HG03342 (cell line): Measurements from ENCODE around the gene GAS6.
"Not testable (repeated sequence)": the region's sequence is repeated elsewhere in the genome, so short reads cannot be mapped to it uniquely, and the experiment has no call there.

Experiments used
- ATAC-seq: cut with Tn5 transposase; IDR thresholded peaks from one replicate; pipeline ENCODE4 v1.9.1; 2021; ENCODE audit warnings: mild to moderate bottlenecking, moderate library complexity; ENCODE audit not compliant: unreplicated experiment

The GAS6 gene

GRCh38 chr13:113796211-113796963, 67.5 kb downstream of the GAS6 start:
- no peak for ATAC-seq

GRCh38 chr13:113795362-113795761, 68.5 kb downstream of the GAS6 start:
- ATAC-seq, result not testable (repeated sequence)

- no peak for ATAC-seq
Observed at GRCh38 chr13:113794764-113795173, 69.1 kb downstream of the GAS6 start.

- ATAC-seq, result no peak
Observed at GRCh38 chr13:113794086-113794485, 69.8 kb downstream of the GAS6 start.

GRCh38 chr13:113793718-113794085, 70.2 kb downstream of the GAS6 start:
- no peak for ATAC-seq

GRCh38 chr13:113792886-113793717, 70.8 kb downstream of the GAS6 start:
- no peak for ATAC-seq

GRCh38 chr13:113792236-113792770, 71.6 kb downstream of the GAS6 start:
- no peak for ATAC-seq

GRCh38 chr13:113791761-113792160, 72.1 kb downstream of the GAS6 start:
- no peak for ATAC-seq

GRCh38 chr13:113791226-113791625, 72.7 kb downstream of the GAS6 start:
- ATAC-seq, result no peak

GRCh38 chr13:113789931-113790330, 73.9 kb downstream of the GAS6 start:
- ATAC-seq, result not testable (repeated sequence)

- no peak for ATAC-seq
Observed at GRCh38 chr13:113789167-113789566, 74.7 kb downstream of the GAS6 start.

GRCh38 chr13:113788413-113789135, 75.3 kb downstream of the GAS6 start:
- no peak for ATAC-seq

GRCh38 chr13:113787694-113788093, 76.2 kb downstream of the GAS6 start:
- ATAC-seq, result no peak

- no peak for ATAC-seq
Observed at GRCh38 chr13:113786262-113786841, 77.5 kb downstream of the GAS6 start.

- ATAC-seq, result no peak
Observed at GRCh38 chr13:113785051-113786010, 78.5 kb downstream of the GAS6 start.

- ATAC-seq, result no peak
Observed at GRCh38 chr13:113784645-113785024, 79.2 kb downstream of the GAS6 start.

- ATAC-seq, result no peak
Observed at GRCh38 chr13:113783966-113784644, 79.8 kb downstream of the GAS6 start.

- ATAC-seq, result no peak
Observed at GRCh38 chr13:113783200-113783881, 80.5 kb downstream of the GAS6 start.

- no peak for ATAC-seq
Observed at GRCh38 chr13:113782472-113782871, 81.4 kb downstream of the GAS6 start.
